GM20000 (cell line): ENCODE results near the gene LINC01488.

ENCODE experiments used
- DNase-seq: peaks from one replicate; pipeline ENCODE4 v3.0.0; 2012; ENCODE audit warnings: low spot score
- CTCF ChIP-seq: IDR thresholded peaks from 2 replicates; pipeline ENCODE4 v1.5.1; 2012; ENCODE audit warnings: mild to moderate bottlenecking, control low read depth; ENCODE audit errors: extremely low read depth, missing control alignments

Gene LINC01488

GRCh38 chr11:69452206-69452987 is 29.1 kb upstream of the LINC01488 start:
- DNase-seq, result no peak
- TF ChIP-seq CTCF, result no peak

- TF ChIP-seq CTCF, result no peak
- DNase-seq, result no peak
Observed at GRCh38 chr11:69453151-69453550, 28.3 kb upstream of the LINC01488 start.

GRCh38 chr11:69454018-69454417 is 27.4 kb upstream of the LINC01488 start:
- TF ChIP-seq CTCF, result no peak
- no peak for DNase-seq

- no peak for TF ChIP-seq CTCF
- DNase-seq, result no peak
Observed at GRCh38 chr11:69455969-69456368, 25.5 kb upstream of the LINC01488 start.

GRCh38 chr11:69456712-69457111 is 24.8 kb upstream of the LINC01488 start:
- no peak for TF ChIP-seq CTCF
- DNase-seq, result no peak

GRCh38 chr11:69459848-69460539 is 21.5 kb upstream of the LINC01488 start:
- TF ChIP-seq CTCF, result no peak
- no peak for DNase-seq

- DNase-seq, result no peak
- no peak for TF ChIP-seq CTCF
Observed at GRCh38 chr11:69460540-69461257, 20.8 kb upstream of the LINC01488 start.
